Cardiac muscle cell (in vitro differentiated cells and primary cell): ENCODE results near the gene ESYT3. TPM values are rescaled to one million over a fixed set of nuclear protein-coding genes. Genes with fewer than 3 reads are reported as not detected.
"Not testable (repeated sequence)": the region's sequence is repeated elsewhere in the genome, so short reads cannot be mapped to it uniquely, and the experiment has no call there.

Source experiments
- DNase-seq, 2 donors: peaks; one replicate each; pipeline versions ENCODE4 v3.0.0 to v3.0.0-alpha.2; 2010 to 2017; ENCODE audit warnings: low read depth in 1 of 2, low spot score in 1 of 2
- H3K27ac ChIP-seq: fragments of 200-600 bp; sonication (generic); 2 replicates; pipeline ENCODE4 v1.5.1; 2016
- H3K27me3 ChIP-seq: fragments of 200-600 bp; sonication (generic); 2 replicates; pipeline ENCODE4 v1.6.0; 2016; ENCODE audit warnings: control low read depth
- H3K36me3 ChIP-seq: fragments of 200-600 bp; sonication (generic); 2 replicates; pipeline ENCODE4 v1.5.1; 2016; ENCODE audit warnings: control low read depth
- H3K4me1 ChIP-seq: fragments of 200-600 bp; sonication (generic); 2 replicates; pipeline ENCODE4 v1.8.1; 2017; ENCODE audit warnings: low read depth, mild to moderate bottlenecking, mixed run types
- H3K4me3 ChIP-seq: fragments of 200-600 bp; sonication (generic); 2 replicates; pipeline ENCODE4 v1.5.1; 2016; ENCODE audit warnings: mild to moderate bottlenecking
- H3K9me3 ChIP-seq: fragments of 200-600 bp; sonication (generic); 2 replicates; pipeline ENCODE4 v1.5.1; 2017; ENCODE audit warnings: low read depth, mild to moderate bottlenecking, control low read depth
- CTCF ChIP-seq: IDR thresholded peaks from 2 replicates; pipeline ENCODE4 v1.5.1; 2012; ENCODE audit warnings: low read depth, mild to moderate bottlenecking, low read length
- polyA plus RNA-seq: library from polyadenylated mRNA; unstranded; fragments of >200 nt; fragmentation: Nextera tagmentation; extraction: Ambion mirVana; gene quantifications from 2 replicates; pipeline ENCODE4 v1.2.1, GENCODE V29; 2016
- total RNA-seq: library from RNA; depleted of rRNA; stranded (reverse); fragments of >200 nt; gene quantifications from 2 replicates; pipeline ENCODE4 v1.2.3, GENCODE V29; 2016

Gene ESYT3
- total and polyA plus RNA-seq, 2 experiments from 2014 or later, result 1.8 to 6.3 TPM

DNA sequence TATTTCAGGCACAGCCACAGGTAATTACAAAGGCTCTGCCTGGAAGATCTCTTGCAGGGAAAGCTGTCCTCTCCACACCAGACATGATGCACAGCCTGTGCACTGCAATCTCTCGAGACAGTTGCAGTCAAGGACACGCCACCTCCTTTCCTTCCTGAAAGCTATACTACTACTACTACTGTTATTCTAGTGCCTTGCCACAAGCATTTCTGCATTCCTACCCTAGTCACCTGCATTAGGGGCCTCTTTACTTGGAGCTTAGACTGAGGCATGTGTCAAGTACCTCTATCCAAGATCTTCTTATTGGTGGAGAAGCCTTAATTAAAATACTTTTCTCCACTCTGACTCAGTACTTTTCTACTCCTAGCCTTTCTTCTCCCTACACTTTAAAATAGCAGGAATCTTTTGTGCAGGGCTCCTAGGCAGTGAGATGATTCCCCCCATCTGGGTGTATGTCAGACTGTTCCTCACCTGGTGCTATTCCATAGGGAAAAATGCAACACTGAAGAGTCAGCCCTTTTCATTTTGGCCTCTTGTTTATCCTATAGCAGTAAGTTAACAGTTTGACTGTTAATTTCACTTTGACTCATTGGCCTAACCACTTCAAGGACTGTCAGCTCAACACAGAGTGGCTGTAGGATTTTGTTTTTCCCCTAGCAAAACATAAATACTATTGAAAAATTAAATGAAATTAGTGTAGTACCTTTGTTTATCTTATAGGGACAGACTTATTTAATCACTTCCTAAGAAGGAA is 78.9 kb downstream of the ESYT3 start:
- Histone ChIP-seq H3K36me3 (peaks cover 3% of the 10 kb centered on the region), H3K27me3 (no peaks in the 10 kb centered on the region), H3K4me1 (peaks cover 8% of the 10 kb centered on the region), H3K9me3 (no peaks in the 10 kb centered on the region), H3K27ac (no peak overlapping the region), H3K4me3 (no peak overlapping the region)
- no peak for DNase-seq
- TF ChIP-seq CTCF, result no peak

GRCh38 chr3:138521445-138521844 is 87.0 kb downstream of the ESYT3 start:
- H3K4me3 ChIP-seq, H3K27ac ChIP-seq, DNase-seq, H3K4me1 ChIP-seq, H3K9me3 ChIP-seq, H3K36me3 ChIP-seq, H3K27me3 ChIP-seq: not testable (repeated sequence)

Other genes with a start within 250 kb of the ESYT3 start
- 29.0 and 33.9 TPM in 2 replicates for gene ARMC8, start 247.3 kb upstream of the ESYT3 start, total RNA-seq
- gene ARMC8, start 247.3 kb upstream of the ESYT3 start, polyA plus RNA-seq, result 34.5 and 56.4 TPM in 2 replicates
- gene NME9, start 104.8 kb upstream of the ESYT3 start, total RNA-seq, result 4.8 and 5.1 TPM in 2 replicates
- 2.9 and 4.9 TPM in 2 replicates for gene NME9, start 104.8 kb upstream of the ESYT3 start, polyA plus RNA-seq
- 68.6 and 92.6 TPM in 2 replicates for gene MRAS, start 86.0 kb upstream of the ESYT3 start, total RNA-seq
- 66.5 and 105 TPM in 2 replicates for gene MRAS, start 86.0 kb upstream of the ESYT3 start, polyA plus RNA-seq
- gene CEP70, start 159.6 kb downstream of the ESYT3 start, total RNA-seq, result 18.3 and 43.1 TPM in 2 replicates
- 29.1 and 49.8 TPM in 2 replicates for gene CEP70, start 159.6 kb downstream of the ESYT3 start, polyA plus RNA-seq
- 8.3 and 9.1 TPM in 2 replicates for gene FAIM, start 174.2 kb downstream of the ESYT3 start, total RNA-seq
- 4.2 and 12.6 TPM in 2 replicates for gene FAIM, start 174.2 kb downstream of the ESYT3 start, polyA plus RNA-seq